Measurements from ENCODE around the gene TNFAIP6. TPM values are rescaled to one million over a fixed set of nuclear protein-coding genes. Genes with fewer than 3 reads are reported as not detected.

Gene TNFAIP6
- total RNA-seq, 4 donors from 2014 or later: 0.33 to 1.1 (median 0.83) TPM; not detected in 1

- no peak overlapping the region for H3K27ac ChIP-seq
- no peak for TF ChIP-seq CTCF (IDR thresholded peaks at IDR 0.05)
- no peak for TF ChIP-seq POLR2A (IDR thresholded peaks at IDR 0.05)
- no peaks in the 10 kb centered on the region for H3K9me3 ChIP-seq
- H3K4me1 ChIP-seq: no peaks in the 10 kb centered on the region
- intact Hi-C loops (cut with DNase I): no loop called here
- no peaks in the 10 kb centered on the region for H3K27me3 ChIP-seq
- 82 to 89% methylated on average over 4 of the region's 4 CpGs for WGBS, 2 donors
- no peak overlapping the region for H3K4me3 ChIP-seq (replicated peaks in 1 of 3)
- no peaks in the 10 kb centered on the region for H3K36me3 ChIP-seq
- DNase-seq: no peak
These were observed 21.8 kb downstream of the TNFAIP6 start for GRCh38 chr2:151379169-151379568.

GRCh38 chr2:151380580-151381235 lies 23.3 kb downstream of the TNFAIP6 start:
- DNase-seq: no peak
- Histone ChIP-seq H3K27me3 (no peaks in the 10 kb centered on the region), H3K4me3 (replicated peaks in 1 of 3) (no peak overlapping the region), H3K36me3 (no peaks in the 10 kb centered on the region), H3K4me1 (no peaks in the 10 kb centered on the region), H3K9me3 (no peaks in the 10 kb centered on the region), H3K27ac (no peak overlapping the region)
- TF ChIP-seq CTCF (IDR thresholded peaks at IDR 0.05) (no peak), POLR2A (IDR thresholded peaks at IDR 0.05) (no peak)
- intact Hi-C loops (cut with DNase I): no loop called here
- 85 to 88% methylated on average over 6 of the region's 6 CpGs for WGBS, 2 donors

- Histone ChIP-seq H3K4me3 (replicated peaks in 1 of 3) (no peak overlapping the region), H3K27me3 (no peaks in the 10 kb centered on the region), H3K4me1 (no peaks in the 10 kb centered on the region), H3K9me3 (no peaks in the 10 kb centered on the region), H3K36me3 (no peaks in the 10 kb centered on the region), H3K27ac (no peak overlapping the region)
- 89 to 93% methylated on average over 2 of the region's 2 CpGs for WGBS, 2 donors
- TF ChIP-seq POLR2A (IDR thresholded peaks at IDR 0.05) (no peak), CTCF (IDR thresholded peaks at IDR 0.05) (no peak)
- intact Hi-C loops (cut with DNase I): no loop called here
- no peak for DNase-seq
These were observed 23.9 kb downstream of the TNFAIP6 start for GRCh38 chr2:151381266-151381665.

- 84 to 92% methylated on average over 4 of the region's 4 CpGs for WGBS, 2 donors
- no peaks in the 10 kb centered on the region for H3K9me3 ChIP-seq
- H3K4me3 ChIP-seq (replicated peaks in 1 of 3): no peak overlapping the region
- H3K27me3 ChIP-seq: no peaks in the 10 kb centered on the region
- DNase-seq: no peak
- H3K27ac ChIP-seq: no peak overlapping the region
- no peaks in the 10 kb centered on the region for H3K36me3 ChIP-seq
- H3K4me1 ChIP-seq: no peaks in the 10 kb centered on the region
- TF ChIP-seq POLR2A (IDR thresholded peaks at IDR 0.05) (no peak), CTCF (IDR thresholded peaks at IDR 0.05) (no peak)
- intact Hi-C loops (cut with DNase I): no loop called here
These were observed 30.6 kb downstream of the TNFAIP6 start for GRCh38 chr2:151388011-151388410.

- Histone ChIP-seq H3K4me3 (replicated peaks in 1 of 3) (no peak overlapping the region), H3K27ac (no peak overlapping the region), H3K36me3 (no peaks in the 10 kb centered on the region), H3K27me3 (no peaks in the 10 kb centered on the region), H3K4me1 (no peaks in the 10 kb centered on the region), H3K9me3 (no peaks in the 10 kb centered on the region)
- 67 to 81% methylated on average over 2 of the region's 2 CpGs for WGBS, 2 donors
- TF ChIP-seq CTCF (IDR thresholded peaks at IDR 0.05): no peak
- no peak for TF ChIP-seq POLR2A (IDR thresholded peaks at IDR 0.05)
- DNase-seq: no peak
- intact Hi-C loops (cut with DNase I): no loop called here
These were observed 34.0 kb downstream of the TNFAIP6 start for GRCh38 chr2:151391436-151391835.
